ENCODE data around the gene SLC17A5.

The SLC17A5 gene

GRCh38 chr6:73604020-73604419 lies 49.8 kb downstream of the SLC17A5 start:
- DNase-seq (ENCODE audit: low read depth), result no peak
- no peak overlapping the region for H3K4me3 ChIP-seq (ENCODE audit: low read depth, low read length)
- no peak for TF ChIP-seq CTCF (conservative IDR thresholded peaks at IDR 0.05; ENCODE audit: low read depth, low read length)

GRCh38 chr6:73586416-73586974 lies 67.3 kb downstream of the SLC17A5 start:
- DNase-seq (ENCODE audit: low read depth), result peak; percentile 65
- no peak for TF ChIP-seq CTCF (conservative IDR thresholded peaks at IDR 0.05; ENCODE audit: low read depth, low read length)
- H3K4me3 ChIP-seq (ENCODE audit: low read depth, low read length), result peak overlapping the region; percentile 41

GRCh38 chr6:73585566-73586415 lies 68.0 kb downstream of the SLC17A5 start:
- TF ChIP-seq CTCF (conservative IDR thresholded peaks at IDR 0.05; ENCODE audit: low read depth, low read length), result no peak
- peak; percentile 91 for DNase-seq (ENCODE audit: low read depth)
- H3K4me3 ChIP-seq (ENCODE audit: low read depth, low read length), result peak overlapping the region; percentile 41

- no peak overlapping the region for H3K4me3 ChIP-seq (ENCODE audit: low read depth, low read length)
- no peak for DNase-seq (ENCODE audit: low read depth)
Observed at GRCh38 chr6:73581293-73581692, 72.5 kb downstream of the SLC17A5 start.

GRCh38 chr6:73580247-73581149 lies 73.3 kb downstream of the SLC17A5 start:
- peak; percentile 98 for DNase-seq (ENCODE audit: low read depth)
- TF ChIP-seq CTCF (conservative IDR thresholded peaks at IDR 0.05; ENCODE audit: low read depth, low read length), result peak; percentile 40
- peak overlapping the region; percentile 2 for H3K4me3 ChIP-seq (ENCODE audit: low read depth, low read length)

More at GRCh38 chr6:73581293-73581692, 72.5 kb downstream of the SLC17A5 start:
- no peak for TF ChIP-seq CTCF (conservative IDR thresholded peaks at IDR 0.05; ENCODE audit: low read depth, low read length)

GRCh38 chr6:73579851-73580246 lies 73.9 kb downstream of the SLC17A5 start:
- DNase-seq (ENCODE audit: low read depth), result peak; percentile 94
- no peak for TF ChIP-seq CTCF (conservative IDR thresholded peaks at IDR 0.05; ENCODE audit: low read depth, low read length)
- no peak overlapping the region for H3K4me3 ChIP-seq (ENCODE audit: low read depth, low read length)

All from choroid plexus epithelial cell (primary cell).